ENCODE data around the gene C11orf91. TPM values are rescaled to one million over a fixed set of nuclear protein-coding genes. Genes with fewer than 3 reads are reported as not detected.

The C11orf91 gene
- total RNA-seq, 2 experiments from 2014 or later, result not detected

GRCh38 chr11:33723238-33723881 is 22.7 kb upstream of the C11orf91 start:
- Histone ChIP-seq H3K9me3 (ENCODE audit: low read length) (no peaks in the 10 kb centered on the region), H3K4me1 (ENCODE audit: insufficient read depth, low read length, poor library complexity, severe bottlenecking) (no peaks in the 10 kb centered on the region), H3K4me2 (ENCODE audit: low read length) (no peak overlapping the region), H2AFZ (ENCODE audit: low read length) (no peak overlapping the region), H3K27ac (ENCODE audit: low read depth, low read length, poor library complexity, severe bottlenecking) (no peak overlapping the region), H3K79me2 (ENCODE audit: insufficient read depth, low read depth, low read length) (no peaks in the 10 kb centered on the region), H3K36me3 (ENCODE audit: insufficient read depth, low read length) (peaks cover 7% of the 10 kb centered on the region; the same call in 1 of the 2 replicates), H3K9me2 (ENCODE audit: insufficient read depth, low read length) (no peaks in the 10 kb centered on the region), H3K4me3 (ENCODE audit: low read depth, low read length, poor library complexity, severe bottlenecking) (no peak overlapping the region), H4K20me1 (ENCODE audit: insufficient read depth, low read length) (no peaks in the 10 kb centered on the region)
- CTCF ChIA-PET (ENCODE audit: unreplicated experiment), result no interaction called here
- TF ChIP-seq EZH2phosphoT487 (IDR thresholded peaks at IDR 0.05; ENCODE audit: borderline replicate concordance, low read depth, low read length), result no peak
- TF ChIP-seq CTCF (conservative IDR thresholded peaks at IDR 0.05; ENCODE audit: low read length), result no peak
- intact Hi-C loops (cut with micrococcal nuclease; ENCODE audit: unreplicated experiment), result no loop called here
- no peak for DNase-seq (ENCODE audit: low spot score)
- POLR2A ChIA-PET, result interaction anchor here (0.7 kb wide), 1 partner anchor 679 kb away, joined by 3 read pairs; no protein-coding TSS in a partner anchor
- BruUV-seq (replicated peaks), result no TSS peak

GRCh38 chr11:33722590-33723234 is 22.1 kb upstream of the C11orf91 start:
- DNase-seq (ENCODE audit: low spot score), result no peak

More at GRCh38 chr11:33722590-33723234, 22.1 kb upstream of the C11orf91 start:
- TF ChIP-seq EZH2phosphoT487 (IDR thresholded peaks at IDR 0.05; ENCODE audit: borderline replicate concordance, low read depth, low read length), result no peak
- no peak for TF ChIP-seq CTCF (conservative IDR thresholded peaks at IDR 0.05; ENCODE audit: low read length)
- Histone ChIP-seq H3K36me3 (ENCODE audit: insufficient read depth, low read length) (peaks cover 7% of the 10 kb centered on the region; the same call in 1 of the 2 replicates), H3K27ac (ENCODE audit: low read depth, low read length, poor library complexity, severe bottlenecking) (no peak overlapping the region), H3K4me1 (ENCODE audit: insufficient read depth, low read length, poor library complexity, severe bottlenecking) (no peaks in the 10 kb centered on the region), H4K20me1 (ENCODE audit: insufficient read depth, low read length) (no peaks in the 10 kb centered on the region), H3K9me3 (ENCODE audit: low read length) (no peaks in the 10 kb centered on the region), H3K9me2 (ENCODE audit: insufficient read depth, low read length) (no peaks in the 10 kb centered on the region), H2AFZ (ENCODE audit: low read length) (no peak overlapping the region), H3K4me3 (ENCODE audit: low read depth, low read length, poor library complexity, severe bottlenecking) (no peak overlapping the region), H3K4me2 (ENCODE audit: low read length) (no peak overlapping the region), H3K79me2 (ENCODE audit: insufficient read depth, low read depth, low read length) (no peaks in the 10 kb centered on the region)
- POLR2A ChIA-PET, result no interaction called here
- intact Hi-C loops (cut with micrococcal nuclease; ENCODE audit: unreplicated experiment), result no loop called here
- BruUV-seq (replicated peaks), result no TSS peak
- CTCF ChIA-PET (ENCODE audit: unreplicated experiment), result interaction anchor here (1.1 kb wide), 1 partner anchor 20 kb away, joined by 4 read pairs; no protein-coding TSS in a partner anchor
